Measurements from ENCODE around the gene PIEZO2.

DNA sequence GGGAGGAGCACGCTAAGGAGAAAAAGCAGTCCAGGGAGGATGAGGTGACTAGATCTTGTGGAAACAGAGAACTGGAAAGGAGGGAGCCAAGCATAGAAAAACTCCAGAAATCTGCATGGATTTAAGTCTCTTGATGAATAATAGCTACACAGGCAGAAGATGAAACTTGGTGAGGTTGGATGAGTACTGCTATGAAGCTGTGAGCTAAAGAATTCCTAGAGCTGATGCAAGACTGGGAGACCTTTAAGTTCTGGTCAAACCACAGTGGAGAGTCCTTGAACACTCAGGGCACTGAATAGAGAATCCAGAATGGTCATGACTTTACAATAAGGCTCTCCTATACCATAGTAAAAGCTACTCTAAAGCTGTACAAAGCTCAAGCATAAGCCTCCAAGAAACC lies 18.4 kb upstream of the PIEZO2 start:
- TF ChIP-seq CTCF (IDR thresholded peaks at IDR 0.05) (no peak), POLR2A (IDR thresholded peaks at IDR 0.05) (no peak), EP300 (IDR thresholded peaks at IDR 0.05) (no peak)
